HG03039 (cell line): Measurements from ENCODE around the gene ZDHHC20.

ENCODE experiments used
- ATAC-seq: cut with Tn5 transposase; IDR thresholded peaks from one replicate; pipeline ENCODE4 v1.9.1; 2021; ENCODE audit warnings: mild to moderate bottlenecking, moderate library complexity; ENCODE audit not compliant: unreplicated experiment

Gene ZDHHC20

DNA sequence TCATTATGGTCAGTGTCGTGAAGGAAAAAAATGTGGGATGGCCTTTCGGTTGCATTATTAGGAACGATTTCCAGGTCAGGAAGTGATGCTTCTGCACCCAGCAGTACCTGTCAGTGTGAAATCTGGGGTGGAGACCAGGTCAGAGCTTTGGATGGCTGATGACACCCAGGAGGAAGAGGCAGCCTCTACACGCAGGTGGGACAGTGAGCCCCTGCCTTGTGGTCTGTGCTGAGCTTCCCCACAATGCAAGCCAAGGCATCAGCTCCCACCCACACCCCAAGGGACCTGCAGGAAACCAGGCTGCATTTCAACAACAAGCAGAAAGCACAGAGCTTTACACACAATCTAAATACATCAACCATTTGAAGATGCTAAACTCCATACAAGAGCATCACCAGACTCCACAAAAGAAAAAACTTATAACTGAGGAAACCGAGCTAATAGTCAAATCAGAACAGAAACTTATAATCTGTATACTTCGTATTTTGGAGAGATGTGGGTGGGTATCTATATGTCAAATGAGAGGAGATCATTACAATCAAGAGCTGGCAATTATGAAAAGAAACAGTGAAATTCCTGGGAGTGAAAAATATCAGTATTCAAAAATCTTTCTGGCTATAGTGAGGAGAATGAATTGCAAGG, 130.1 kb downstream of the ZDHHC20 start:
- no peak for ATAC-seq

DNA sequence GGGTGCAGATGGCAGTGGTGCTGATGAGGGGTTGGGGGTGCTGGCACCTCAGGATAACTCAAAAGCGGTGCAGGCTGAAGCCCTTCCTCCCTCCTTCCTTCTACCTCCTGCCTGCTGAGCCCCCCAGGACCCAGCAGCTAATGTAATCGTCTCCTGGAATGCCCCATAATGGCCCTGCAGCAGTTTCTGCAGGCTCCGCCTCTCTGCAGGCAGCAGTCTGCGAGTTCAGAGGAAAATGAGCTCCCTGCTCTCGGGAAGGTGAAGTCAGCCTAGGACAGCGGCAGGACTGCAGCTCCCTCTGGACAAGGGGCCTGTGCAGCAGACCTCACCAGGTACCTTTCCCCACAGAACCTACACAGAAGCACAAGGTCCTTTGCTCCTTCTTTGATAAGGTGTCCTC, 130.9 kb downstream of the ZDHHC20 start:
- no peak for ATAC-seq

DNA sequence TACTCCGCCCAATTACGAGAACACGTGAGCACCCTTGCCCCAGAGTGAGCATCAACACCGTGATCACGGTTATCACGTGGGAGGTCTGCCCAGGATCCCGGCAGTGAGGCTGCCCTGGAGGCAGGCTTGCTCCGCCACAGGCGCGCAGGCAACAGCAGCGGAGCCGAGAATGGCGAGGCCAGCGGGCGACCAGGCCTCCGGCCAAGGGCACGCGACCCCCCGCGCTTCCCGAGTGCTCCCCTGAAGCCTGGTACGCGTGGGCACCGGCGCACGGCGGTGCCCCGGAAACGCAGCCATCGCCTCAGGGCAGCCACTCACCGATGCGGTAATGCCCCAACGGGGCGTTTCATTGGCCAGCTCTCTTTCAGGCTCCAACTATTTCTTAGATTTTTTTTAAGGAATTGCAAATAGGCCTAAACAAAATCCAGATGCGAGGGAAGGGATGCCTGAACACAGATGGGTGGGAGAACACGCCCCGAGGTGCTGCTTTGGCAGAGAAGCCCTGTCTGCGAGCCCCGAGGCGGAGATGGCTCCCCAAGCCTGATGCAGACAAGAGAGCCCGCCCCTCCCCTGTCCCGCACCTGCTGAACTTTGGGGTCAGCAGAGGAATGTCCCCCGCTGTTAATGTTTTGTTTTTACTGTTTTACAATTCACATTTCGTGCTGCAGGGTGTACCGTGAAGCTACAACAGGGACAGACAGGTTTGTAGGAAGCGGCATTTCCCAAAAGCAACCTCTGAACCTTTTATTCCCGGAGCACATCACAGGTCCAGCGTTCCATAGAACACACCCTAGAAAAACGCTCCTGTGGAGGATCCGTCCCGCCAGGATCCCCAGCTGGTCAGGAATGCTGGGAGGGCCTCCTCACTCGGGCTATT, 132.7 kb downstream of the ZDHHC20 start:
- ATAC-seq: no peak

DNA sequence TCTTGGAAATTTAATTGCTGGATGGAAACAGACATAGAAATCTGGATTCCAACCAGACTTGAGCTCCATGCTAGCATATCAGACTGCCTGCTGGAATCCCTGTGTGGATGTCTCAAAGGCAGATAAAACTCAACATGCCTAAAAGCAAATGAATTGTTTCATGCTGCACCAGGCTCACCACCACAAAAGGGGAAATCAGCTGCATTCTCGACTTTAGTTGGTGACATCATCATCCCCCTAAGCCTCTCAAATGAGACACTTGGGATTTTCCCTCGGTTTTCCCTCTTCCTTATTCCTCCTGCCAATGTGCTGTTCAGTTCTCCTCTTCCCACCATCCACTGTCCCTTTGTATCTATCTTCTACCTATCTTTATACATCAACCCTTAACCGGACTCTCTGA, 134.3 kb downstream of the ZDHHC20 start:
- ATAC-seq: no peak

DNA sequence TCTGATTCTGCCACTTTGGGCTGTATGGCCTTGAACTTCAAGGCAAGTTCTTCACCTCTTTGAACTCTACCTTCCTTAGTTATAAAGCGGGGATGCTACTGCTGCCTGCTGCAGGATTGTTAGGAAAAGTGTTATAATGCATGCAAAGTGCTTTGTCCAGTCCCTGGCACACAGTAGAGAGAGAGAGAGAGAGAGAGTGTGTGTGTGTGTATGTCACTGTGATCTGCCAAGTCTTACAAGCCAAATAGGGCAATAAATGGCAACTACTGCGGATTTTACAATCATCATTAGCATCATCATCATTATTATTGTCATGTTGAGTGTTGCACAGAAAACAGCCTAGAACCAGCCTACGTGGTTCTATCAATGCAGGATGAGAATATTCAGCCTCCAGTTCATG, 136.1 kb downstream of the ZDHHC20 start:
- ATAC-seq: no peak
